ENCODE measurements around the gene THYN1.
"Not testable (repeated sequence)": the region's sequence is repeated elsewhere in the genome, so short reads cannot be mapped to it uniquely, and the experiment has no call there.

Gene THYN1

DNA sequence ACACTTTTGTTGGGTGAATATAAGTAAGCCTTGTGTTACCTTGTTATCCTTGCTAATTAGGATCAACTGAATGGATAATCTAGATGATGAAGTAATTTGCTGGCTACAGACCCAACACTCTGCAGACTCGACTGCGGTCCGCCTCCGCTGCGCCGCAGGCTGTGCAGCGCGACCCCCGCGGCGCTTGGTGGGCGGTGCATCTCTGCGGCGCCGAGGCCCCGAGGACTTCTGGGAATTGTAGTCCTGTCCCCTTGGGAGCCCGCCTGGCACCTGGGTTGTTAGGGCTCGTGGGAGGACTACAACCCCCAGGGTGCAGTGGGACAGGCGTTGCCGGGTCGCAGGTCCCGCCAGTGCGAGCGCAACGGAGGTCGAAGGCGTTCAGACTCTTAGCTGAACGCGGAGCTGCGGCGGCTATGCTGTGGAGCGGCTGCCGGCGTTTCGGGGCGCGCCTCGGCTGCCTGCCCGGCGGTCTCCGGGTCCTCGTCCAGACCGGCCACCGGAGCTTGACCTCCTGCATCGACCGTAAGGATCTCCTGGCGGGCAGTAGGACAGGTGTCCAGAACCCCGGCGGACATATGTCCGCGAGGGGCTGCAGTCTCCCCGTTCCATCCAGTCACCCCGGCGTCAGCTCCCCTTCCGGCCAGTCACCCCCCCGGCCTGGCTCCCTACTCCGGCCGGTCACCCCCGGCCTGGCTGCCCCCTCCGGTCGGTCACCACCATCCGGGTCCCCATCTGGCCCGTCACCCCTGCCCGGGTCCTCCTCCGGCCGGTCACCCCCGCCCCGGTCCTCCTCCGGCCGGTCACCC, at the start of gene THYN1, which contains the start of gene ACAD8:
THYN1 (minus strand) TSS at position 165 of the 806 bp plus-strand sequence. CDS start 470 bp downstream, outside the sequence.
ACAD8 (plus strand) TSS at position 381 of the 806 bp plus-strand sequence; CDS start at position 414, 33 bp downstream.
- DNase-seq (ENCODE audit: low read depth): peak; percentile 92

DNA sequence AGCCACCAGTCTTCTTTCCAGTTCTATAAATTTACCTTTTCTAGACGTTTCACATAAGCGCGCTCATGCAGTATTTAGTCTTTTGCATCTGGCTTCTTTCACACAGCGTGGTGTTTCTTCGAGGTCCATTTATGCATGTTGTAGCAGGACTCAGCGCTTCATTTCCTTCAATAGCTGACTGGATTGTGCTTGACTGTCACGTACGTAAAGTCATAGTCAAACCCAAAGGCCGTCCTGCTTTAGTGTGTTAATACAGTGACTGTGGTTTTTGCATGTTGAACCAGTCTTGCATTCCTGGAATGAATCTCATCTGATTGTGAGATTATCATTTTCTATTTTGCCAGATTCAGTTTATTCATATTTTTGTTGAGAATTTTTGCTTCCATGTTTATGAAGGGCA, 41.5 kb upstream of the THYN1 start:
- DNase-seq (ENCODE audit: low read depth): no peak

DNA sequence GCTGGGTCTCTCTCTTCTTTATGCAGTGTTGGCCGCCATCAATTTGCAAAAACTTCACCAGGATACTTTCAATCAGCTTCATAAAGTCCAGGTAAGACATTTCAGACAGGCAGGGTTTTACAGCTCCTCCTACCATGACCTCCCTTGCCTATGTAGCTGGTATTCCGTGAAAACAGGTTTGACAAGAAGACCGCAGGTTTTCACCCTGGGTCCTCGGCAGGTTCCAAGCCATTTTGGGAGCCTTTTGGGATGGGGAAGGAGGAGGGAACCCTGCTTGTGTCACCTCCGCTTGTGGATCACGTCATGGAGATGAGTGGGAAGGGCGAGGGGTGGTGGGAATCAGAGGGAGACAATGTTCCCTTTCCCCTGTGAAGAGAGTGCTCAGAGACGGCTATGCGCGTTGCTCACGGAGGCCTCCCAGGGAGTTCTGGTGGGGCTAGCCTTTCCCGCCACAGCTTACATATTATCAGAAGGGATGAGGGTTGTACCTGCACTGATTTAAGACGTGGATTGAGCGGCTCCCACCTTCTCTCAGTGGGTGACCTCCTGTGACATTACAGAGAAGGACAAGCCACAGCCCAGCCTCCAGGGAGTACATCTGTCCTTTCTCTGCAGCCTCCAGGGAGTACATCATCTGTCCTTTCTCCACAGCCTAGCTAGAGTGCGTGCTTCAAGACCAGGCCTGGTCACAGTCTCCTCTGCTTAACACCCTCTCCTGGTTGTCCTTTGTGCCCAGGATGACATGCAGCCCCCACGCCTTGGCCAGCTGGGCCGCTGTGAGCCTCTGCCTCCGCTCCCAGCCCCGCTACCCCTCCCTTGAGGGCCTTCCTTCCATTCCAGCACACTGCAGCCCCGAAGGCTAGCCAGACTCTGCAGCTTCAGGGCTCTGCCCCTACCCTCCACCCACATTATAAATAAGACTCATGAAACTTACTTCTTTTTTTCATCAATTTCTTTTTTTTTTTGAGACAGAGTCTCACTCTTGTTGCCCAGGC, 40.3 kb upstream of the THYN1 start:
- no peak for DNase-seq (ENCODE audit: low read depth)

DNA sequence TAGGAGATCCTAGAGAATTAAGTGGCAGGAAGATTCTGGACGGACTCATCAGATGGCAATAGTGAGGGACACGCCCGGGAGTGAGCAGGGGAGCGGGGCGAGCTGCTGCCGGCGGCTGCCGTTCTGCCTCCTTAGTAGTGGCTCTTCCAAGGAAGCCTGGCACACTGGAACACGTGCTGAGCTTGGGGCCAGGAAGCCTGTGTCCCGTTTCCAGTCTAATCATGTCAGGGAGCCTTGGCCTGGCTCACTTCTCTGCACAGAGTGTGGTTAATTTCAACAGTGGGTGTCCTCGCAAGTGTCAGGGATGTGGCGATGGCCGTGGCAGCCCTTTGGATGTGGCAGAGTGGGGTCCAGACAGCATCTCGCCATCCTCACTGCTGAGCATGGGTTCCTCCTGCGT, 39.5 kb upstream of the THYN1 start:
- DNase-seq (ENCODE audit: low read depth): no peak

DNA sequence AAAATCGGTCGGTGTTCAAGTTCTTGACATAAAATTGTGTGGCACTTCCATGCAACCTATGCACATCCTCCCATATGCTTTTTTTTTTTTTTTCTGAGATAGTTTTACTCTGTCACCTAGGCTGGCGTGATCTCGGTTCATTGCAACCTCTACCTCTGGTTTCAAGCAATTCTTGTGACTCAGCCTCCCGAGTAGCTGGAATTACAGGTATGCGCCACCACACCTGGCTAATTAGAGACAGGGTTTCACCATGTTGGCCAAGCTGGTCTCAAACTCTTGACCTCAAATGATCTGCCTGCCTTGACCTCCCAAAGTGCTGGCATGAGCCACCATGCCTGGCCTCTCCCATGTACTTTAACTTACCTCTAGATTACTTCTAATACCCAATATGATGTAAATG, 38.0 kb upstream of the THYN1 start:
- DNase-seq (ENCODE audit: low read depth): no peak

DNA sequence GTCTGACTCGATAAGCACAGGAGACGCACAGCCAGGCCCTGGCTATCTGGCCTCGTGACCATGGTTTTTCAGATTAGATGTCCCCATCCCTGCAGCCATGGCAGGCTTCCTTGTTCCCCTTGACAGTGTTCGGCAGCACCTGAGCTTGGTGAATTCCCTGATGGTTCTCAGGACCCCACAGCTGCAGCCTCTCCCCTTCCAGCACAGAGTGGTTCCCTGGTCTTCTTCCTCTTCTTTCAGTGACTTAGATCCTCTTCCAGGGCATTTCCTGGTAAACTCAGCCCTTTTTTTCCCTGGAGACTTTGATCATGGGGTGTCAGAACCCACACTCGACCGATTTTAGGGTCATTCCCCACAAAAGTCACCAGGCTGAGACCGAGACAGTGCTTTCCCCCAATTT, 37.5 kb upstream of the THYN1 start:
- DNase-seq (ENCODE audit: low read depth): no peak

DNA sequence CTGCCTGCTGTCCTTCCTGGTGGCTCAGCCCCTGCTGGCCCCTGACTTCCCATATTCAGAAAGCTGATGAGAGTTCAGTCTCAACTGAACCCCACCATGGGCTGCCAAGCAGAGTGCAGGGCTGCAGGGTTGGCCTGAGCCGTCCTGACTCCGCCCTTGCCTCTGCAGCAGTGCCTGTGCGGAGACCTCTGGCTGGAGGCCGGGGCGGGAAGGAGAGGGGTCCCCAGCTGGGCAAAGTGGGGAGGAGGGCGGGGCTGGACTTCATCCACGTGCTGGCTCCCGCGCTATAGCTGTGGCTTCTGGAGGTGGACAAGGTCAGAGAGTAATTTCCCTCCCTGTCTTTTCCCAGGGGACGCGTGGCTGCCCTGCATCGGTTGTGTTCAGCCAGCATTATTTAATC, 36.6 kb upstream of the THYN1 start:
- DNase-seq (ENCODE audit: low read depth): no peak

DNA sequence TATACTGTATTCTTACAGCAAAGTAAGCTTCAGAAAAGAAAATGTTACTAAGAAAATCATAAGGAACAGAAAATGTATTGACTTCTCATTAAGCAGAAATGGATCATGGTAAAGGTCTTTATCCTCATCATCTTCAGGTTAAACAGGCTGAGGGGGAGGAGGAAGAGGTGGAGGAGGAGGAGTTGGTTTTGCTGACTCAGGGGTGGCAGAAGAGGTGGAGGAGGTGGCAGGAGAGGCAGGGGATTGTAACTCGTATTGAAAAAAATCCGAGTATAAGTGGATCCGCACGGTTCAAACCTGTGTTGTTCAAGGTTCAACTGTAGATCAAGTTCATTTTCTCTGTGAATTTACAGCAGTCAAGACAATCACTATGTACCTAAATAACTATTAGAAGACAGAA, 36.0 kb upstream of the THYN1 start:
- no peak for DNase-seq (ENCODE audit: low read depth)

DNA sequence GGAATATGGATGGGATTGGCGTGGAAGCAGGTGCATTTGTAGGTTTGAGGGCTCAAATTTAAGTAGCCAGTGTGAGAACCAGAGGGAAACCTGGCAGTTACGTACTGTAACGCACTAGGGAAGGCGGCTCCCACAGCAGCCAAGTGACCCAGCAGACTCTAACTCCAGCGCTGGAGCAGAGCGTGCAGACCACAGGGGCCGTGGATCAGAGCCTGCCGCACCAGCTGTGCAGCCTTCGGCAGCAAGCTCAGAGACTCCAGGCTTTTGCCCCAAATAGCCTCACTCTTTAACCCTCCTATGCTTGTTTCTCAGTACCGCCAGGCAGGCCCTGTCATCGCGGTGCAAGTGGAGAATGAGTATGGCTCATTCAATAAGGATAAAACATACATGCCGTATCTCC, 35.3 kb upstream of the THYN1 start:
- DNase-seq (ENCODE audit: low read depth): no peak

DNA sequence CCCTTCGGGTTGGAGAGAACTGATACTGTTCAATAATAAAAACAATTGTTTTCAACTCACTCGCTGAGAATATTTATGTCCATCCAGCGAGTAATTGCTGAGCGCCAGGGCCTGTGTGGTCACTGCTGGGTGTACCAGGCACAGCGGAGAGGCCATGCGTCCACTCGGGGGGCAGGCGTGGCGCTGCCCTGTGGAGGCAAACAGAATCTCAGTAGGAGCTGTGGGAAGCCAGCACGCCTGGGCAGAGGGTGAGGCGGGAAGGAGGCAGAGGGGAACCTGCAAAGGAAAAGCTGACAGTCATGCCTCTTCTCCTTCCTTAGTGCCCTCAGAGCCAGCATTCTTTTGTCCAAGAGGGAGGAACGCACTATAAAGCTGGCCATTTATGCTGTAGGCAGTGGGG, 34.4 kb upstream of the THYN1 start:
- no peak for DNase-seq (ENCODE audit: low read depth)

DNA sequence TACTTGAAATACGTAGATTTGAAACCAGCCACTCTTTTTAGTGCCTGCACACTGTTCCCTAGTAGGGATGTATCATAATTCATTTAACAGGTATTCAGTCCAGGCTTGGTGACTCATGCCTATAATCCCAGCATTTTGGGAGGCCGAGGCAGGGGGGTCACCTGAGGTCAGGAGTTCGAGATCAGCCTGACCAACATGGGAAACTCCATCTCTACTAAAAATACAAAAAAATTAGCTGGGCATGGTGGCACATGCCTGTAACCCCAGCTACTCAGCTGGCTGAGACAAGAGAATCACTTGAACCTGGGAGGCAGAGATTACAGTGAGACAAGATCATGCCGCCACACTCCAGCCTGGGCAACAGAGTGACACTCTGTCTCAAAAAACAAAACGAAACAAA, 31.2 kb upstream of the THYN1 start:
- not testable (repeated sequence) for DNase-seq (ENCODE audit: low read depth)

DNA sequence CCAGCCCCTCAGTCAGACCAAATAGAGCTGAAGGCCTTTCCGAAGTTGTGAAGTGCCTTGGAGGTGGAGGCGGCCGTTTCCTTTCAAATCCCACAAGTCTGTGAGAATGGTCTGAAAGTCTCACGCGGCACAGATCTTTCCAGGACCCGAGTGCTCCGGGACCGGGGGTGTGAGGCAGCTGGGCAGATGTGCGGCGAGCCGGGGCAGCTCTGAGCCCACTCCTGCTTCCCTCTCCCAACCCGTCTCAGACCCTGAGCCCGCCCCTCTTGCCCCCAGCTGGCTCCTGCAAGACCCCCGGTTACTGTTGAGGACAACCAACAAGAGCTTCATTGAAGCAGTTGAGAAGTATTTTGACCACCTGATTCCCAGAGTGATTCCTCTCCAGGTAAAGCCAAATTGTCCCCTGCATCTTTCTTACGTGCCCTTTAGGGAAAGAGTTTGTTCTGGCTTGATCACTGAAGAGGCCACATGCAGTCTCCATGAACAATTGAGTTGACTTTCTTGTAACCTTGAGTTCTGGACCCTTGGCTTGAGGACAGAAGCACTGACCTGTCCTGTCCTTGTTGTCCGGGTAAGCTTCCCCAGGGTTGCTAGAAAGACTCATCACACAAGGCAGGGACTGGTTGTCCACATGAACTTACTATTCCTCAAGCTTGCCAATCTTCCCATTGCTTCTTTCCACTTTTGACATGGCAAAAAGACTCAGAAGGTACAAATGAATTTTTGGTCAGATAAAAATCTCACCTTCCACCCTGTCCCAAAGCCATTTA, 30.5 kb upstream of the THYN1 start:
- no peak for DNase-seq (ENCODE audit: low read depth)

DNA sequence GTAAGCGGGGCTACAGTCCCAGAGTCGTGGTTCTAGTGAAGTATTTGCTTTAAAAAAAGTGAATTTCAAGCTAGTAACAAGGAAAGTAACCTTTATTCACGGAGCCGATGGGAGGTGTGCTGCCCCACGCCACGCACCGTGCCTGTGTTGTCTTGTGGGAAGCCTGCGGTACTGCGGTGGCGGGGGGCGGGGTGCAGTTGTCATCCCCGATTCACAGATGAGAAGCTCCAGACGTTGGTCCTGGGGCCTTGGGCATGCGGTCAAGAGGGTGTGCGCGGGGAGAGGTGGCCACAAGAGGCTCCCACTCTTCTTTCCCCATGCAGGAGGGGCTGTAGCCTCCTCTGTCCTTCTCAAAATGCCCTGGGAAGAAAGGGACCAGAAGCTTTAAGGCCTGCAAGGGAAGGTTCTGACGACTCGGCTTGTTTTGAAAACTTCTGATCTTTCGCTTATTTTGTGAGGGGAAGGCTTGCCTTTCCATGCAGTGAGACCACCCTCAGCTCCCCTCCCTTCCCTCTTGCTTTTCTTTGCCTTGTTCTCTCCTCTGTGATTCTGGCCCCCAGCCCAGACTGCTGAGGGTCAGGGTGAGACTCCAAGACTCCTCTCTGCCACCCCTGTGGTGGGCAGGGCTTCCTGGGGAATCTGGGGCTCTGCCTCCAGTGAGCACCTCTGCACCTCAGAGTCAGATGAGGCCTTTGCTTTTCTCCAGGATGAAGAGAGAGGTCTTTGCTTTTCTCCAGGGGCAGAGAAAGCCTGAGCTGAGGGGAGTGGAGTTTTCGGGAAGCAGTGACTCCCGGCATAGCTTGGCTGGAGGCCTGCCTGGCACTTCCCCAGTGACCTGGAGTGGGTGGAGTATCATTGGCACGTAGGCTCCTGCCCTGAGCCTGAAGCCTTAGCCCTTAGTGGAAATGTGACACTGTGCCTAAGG, 29.2 kb upstream of the THYN1 start:
- DNase-seq (ENCODE audit: low read depth): no peak

DNA sequence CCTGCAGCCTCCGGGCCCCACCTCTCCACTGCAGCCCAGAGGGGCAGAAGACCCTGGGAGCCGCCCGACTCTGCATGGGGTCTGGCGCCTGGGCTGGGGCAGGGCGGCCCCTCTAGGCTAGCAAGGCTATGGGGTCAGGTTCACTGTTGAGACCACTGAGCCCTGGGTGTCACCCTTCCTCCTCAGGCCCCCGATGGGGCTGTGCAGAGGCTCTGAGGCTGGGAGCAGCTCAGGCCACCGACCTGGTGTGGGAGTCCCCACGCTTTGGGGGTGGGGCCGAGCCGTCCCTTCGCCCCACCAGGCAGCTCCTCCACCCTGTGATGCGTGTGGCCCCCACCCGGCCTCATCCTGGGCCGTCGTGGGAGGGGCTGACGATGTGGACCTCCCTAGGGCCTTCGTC, 28.5 kb upstream of the THYN1 start:
- DNase-seq (ENCODE audit: low read depth): not testable (repeated sequence)

DNA sequence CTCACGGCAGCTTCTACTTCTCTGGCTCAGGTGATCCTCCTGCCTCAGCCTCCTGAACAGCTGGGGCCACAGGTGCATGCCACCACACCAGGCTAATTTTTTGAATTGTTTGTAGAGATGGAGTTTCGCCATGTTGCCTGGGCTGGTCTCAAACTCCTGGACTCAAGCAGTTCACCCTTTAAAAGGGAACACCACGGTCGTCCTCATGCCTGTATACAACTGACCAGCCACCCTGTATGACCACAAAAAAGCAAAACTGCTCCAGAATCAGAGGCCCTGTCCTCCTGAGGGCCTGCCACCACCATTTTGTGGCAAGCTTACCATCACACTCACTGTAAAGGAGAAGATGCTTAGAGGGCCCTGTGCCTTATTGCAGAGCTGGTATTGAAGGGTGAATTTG, 25.2 kb upstream of the THYN1 start:
- no peak for DNase-seq (ENCODE audit: low read depth)

DNA sequence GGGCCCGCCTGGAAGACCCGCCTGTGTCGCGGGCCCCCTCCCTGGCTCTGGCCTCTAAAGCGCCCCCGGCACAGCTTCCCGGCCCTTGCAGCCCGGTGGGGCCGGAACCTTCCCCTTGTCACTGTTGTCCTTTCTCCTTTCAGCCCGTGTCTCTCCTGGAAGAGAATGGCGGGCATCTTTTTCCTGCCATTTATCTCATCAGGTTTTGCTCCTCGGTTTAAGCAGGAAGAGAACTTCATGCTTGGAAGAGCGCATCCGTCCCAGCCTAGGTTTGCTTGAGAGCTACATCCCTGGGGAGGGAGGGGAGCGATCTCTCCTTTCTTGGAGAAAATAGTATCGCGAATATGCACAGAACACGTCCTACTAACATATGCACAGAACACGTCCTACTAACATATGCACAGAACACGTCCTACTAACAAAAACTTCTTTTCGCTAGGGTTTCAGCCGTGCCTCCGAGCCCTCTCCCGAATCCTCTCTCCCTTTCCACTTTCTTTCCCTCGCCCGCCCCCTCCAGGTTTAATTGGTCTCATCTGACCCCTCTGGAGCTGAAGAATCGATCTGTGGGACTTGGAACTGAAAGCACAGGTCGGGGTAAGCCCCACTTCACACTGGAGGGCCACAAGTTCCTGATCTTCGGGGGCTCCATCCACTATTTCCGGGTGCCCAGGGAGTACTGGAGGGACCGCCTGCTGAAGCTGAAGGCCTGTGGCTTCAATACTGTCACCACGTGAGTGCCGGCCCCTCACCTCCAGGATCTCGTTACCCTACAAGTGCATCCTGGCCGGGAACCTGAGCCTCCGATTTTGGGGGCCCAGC, 24.2 kb upstream of the THYN1 start:
- DNase-seq (ENCODE audit: low read depth): no peak

DNA sequence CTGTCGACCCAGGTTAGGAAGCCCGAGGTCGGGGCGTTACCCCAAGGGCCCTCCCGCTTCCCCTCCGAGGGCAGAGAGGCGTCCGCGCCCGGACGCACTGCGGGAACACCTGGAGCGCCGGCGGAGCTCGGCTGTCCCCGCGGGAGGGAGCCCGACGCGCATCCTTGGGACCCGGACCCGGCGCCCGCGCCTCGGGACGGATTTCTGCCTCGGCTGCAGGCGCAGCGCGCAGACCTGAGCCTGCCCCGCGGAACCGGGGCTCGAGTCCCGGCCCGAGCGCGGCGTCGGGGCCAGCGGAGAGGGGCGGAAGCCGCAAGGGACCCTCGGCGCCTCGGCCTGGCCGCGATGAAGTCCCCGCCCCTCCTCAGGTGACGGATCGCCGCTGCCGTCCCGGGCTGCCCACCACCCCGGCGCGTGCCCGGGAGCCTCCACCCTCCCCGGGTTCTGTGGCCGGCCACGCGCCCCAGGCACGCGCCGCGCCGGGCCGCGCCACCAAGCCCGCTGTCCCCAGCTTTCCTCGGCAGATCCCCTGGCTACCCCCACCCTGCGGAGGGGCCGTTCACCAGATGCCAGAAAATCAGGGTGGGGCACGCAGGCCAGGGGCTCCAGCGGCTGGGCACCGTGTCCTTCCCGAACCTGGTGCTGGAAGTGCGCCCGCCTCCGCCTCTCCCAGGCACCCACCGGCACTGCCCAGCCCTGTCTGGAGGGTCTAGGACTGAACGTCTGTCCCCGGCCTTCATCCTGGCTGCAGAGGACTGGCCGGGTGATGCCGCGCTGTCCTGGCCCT, 23.4 kb upstream of the THYN1 start:
- no peak for DNase-seq (ENCODE audit: low read depth)

DNA sequence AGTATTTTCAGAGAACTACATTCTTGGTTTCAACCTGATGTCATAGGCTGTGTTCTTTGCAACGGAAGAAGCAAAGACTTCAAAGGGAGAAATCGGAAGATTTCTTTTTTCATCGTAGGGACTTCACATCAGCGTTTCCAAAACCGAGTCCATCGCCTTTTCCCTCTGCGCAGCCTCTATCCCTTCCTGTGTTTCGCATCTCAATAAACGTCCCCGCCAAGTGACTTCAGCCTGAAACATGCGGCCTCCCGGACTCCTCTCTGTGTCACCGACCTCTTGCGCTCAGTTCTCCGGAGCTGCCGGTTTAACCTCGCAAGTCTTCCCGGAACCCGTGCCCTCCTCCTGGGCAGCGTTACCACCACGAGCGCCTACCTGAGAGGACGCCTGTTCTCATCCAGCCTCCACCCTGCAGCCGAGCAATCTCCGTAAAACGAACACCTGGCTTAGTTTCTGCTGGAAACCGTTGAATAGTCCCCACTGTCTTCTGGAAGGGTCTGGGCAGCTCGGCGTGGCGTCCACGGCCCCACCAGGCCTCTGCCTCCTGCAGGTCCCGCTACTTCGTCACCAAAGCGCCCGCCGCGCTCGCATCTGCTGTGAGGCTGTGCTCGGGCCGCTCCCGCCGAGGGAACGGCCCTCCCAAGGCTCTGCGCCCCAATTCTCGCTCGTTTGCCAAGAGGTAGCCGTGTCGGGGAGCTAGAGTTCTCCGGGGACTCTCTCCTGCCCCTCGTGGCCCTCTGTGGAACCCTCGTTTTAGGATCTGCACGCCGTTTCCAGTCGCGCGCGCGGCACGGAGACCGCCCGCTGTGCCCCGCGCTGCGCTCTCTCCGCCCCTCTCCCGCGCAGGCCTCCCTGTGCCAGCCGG, 22.6 kb upstream of the THYN1 start, which contains the start of gene GLB1L3:
GLB1L3 (plus strand) TSS at position 846 of the 862 bp plus-strand sequence. CDS start 362 bp downstream, outside the sequence.
- DNase-seq (ENCODE audit: low read depth): peak; percentile 59

Data from activated T-helper 1 cell treated with Interleukin-2 at 50 U/mL for 16 hours (primary cell).